ENCODE results near the gene WDR83. TPM values are rescaled to one million over a fixed set of nuclear protein-coding genes. Genes with fewer than 3 reads are reported as not detected.
"Not testable (repeated sequence)": the region's sequence is repeated elsewhere in the genome, so short reads cannot be mapped to it uniquely, and the experiment has no call there.

WDR83 gene
- 12.0 TPM for total RNA-seq

GRCh38 chr19:12666265-12667048 lies at the start of gene WDR83, which contains the start of gene MAN2B1:
WDR83 (plus strand) TSS chr19:12666807; CDS start chr19:12669791, 2,984 bp downstream.
MAN2B1 (minus strand) TSS chr19:12666742; CDS start chr19:12666701, 41 bp downstream.
- peak; percentile 25 to 89 for DNase-seq (ENCODE audit: low spot score in 2 of 2)
- Histone ChIP-seq H3K9me3 (no peaks in the 10 kb centered on the region), H3K36me3 (peaks cover 11 to 36% of the 10 kb centered on the region in 2 donors), H3K4me3 (peak within 1 kb of the TSS; percentile 71 to 81), H3K27ac (peak within 1 kb of the TSS; percentile 58 to 80), H3K4me1 (peaks cover 12 to 33% of the 10 kb centered on the region in 2 donors), H3K27me3 (no peaks in the 10 kb centered on the region)
- no peak for TF ChIP-seq CTCF (IDR thresholded peaks at IDR 0.05)
- intact Hi-C loops (cut with DNase I), result loop anchor here (5.0 kb wide), 3 partner anchors 104 to 1129 kb away; partner anchors contain the start of gene CNN1

GRCh38 chr19:12617646-12618045 lies 49.0 kb upstream of the WDR83 start:
- DNase-seq (ENCODE audit: low spot score in 2 of 2), result no peak
- Histone ChIP-seq H3K36me3 (peaks cover 15 to 37% of the 10 kb centered on the region in 2 donors), H3K4me3 (no peak overlapping the region), H3K4me1 (peaks cover 0 to 31% of the 10 kb centered on the region in 2 donors), H3K27ac (no peak overlapping the region), H3K9me3 (peaks cover 0 to 2% of the 10 kb centered on the region in 2 donors), H3K27me3 (no peaks in the 10 kb centered on the region)
- no peak for TF ChIP-seq CTCF (IDR thresholded peaks at IDR 0.05)
- intact Hi-C loops (cut with DNase I), result loop anchor here (10.0 kb wide), 2 partner anchors 123 to 283 kb away; partner anchors contain the start of gene ZNF563

- intact Hi-C loops (cut with DNase I); H3K4me3 ChIP-seq; H3K4me1 ChIP-seq; H3K9me3 ChIP-seq; DNase-seq (ENCODE audit: low spot score in 2 of 2); H3K27ac ChIP-seq; H3K27me3 ChIP-seq: not testable (repeated sequence)
- H3K36me3 ChIP-seq, result peaks cover 31 to 43% of the 10 kb centered on the region in 2 donors
Measured at GRCh38 chr19:12621253-12622024, 45.2 kb upstream of the WDR83 start.

- peaks cover 52 to 61% of the 10 kb centered on the region in 2 donors for H3K36me3 ChIP-seq
- H3K4me3 ChIP-seq, result no peak overlapping the region
- no peak overlapping the region for H3K27ac ChIP-seq
- intact Hi-C loops (cut with DNase I), result no loop called here
- H3K9me3 ChIP-seq, result peaks cover 0 to 17% of the 10 kb centered on the region in 2 donors
- TF ChIP-seq CTCF (IDR thresholded peaks at IDR 0.05), result no peak
- no peak for DNase-seq (ENCODE audit: low spot score in 2 of 2)
- no peaks in the 10 kb centered on the region for H3K27me3 ChIP-seq
- H3K4me1 ChIP-seq, result peaks cover 0 to 3% of the 10 kb centered on the region in 2 donors
Measured at GRCh38 chr19:12623361-12624031, 43.1 kb upstream of the WDR83 start.

GRCh38 chr19:12626958-12627357 lies 39.6 kb upstream of the WDR83 start:
- Histone ChIP-seq H3K9me3 (peaks cover 0 to 25% of the 10 kb centered on the region in 2 donors), H3K36me3 (peaks cover 61 to 89% of the 10 kb centered on the region in 2 donors), H3K27me3 (no peaks in the 10 kb centered on the region), H3K27ac (no peak overlapping the region), H3K4me1 (no peaks in the 10 kb centered on the region), H3K4me3 (no peak overlapping the region)
- no peak for DNase-seq (ENCODE audit: low spot score in 2 of 2)
- intact Hi-C loops (cut with DNase I), result no loop called here
- TF ChIP-seq CTCF (IDR thresholded peaks at IDR 0.05), result no peak
